Colon (tissue), 2 donors: ENCODE data around the gene THAP9.

Experiments
- FAIRE-seq: peaks from 2 replicates; lab custom pipeline; 2012; peaks lifted over from hg19 to GRCh38; lab: Jason Lieb, UNC
- donor health status: control.
- donor health status: control.

Gene THAP9

DNA sequence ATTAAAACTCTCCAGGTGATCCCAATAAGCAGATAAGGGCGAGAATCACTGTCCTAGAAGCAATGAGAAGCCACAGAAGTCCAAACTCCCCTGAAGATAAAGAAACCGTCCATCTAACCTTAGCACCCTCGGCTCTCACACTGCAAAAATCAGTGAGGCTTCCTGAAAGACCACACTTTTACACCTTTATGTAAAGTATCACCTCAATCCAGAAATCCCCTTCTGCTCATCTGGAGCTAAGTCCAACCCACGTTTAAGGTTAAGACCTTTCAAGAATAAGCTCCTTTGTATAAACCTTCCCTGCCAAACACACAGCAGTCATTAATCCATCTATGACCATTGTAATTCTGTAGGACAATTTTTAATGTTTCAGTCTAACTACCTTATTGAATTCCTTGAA is 68.4 kb downstream of the THAP9 start:
- FAIRE-seq: no peak

GRCh38 chr4:82969414-82969813 is 68.9 kb downstream of the THAP9 start:
- FAIRE-seq: no peak
